HepG2 (cell line): ENCODE measurements around the gene CASKIN1. TPM values are rescaled to one million over a fixed set of nuclear protein-coding genes. Genes with fewer than 3 reads are reported as not detected.

Experiments used
- AGO1 ChIP-seq: fragments of 200-400 bp; formaldehyde crosslinking; IDR thresholded peaks from 2 replicates; pipeline ENCODE4 v1.6.1; 2017; ENCODE audit warnings: mild to moderate bottlenecking, low read depth, low read length, moderate library complexity; ENCODE audit not compliant: poor library complexity, severe bottlenecking
- AHR ChIP-seq: IDR thresholded peaks from 2 replicates; pipeline ENCODE4 v1.6.1; 2018; ENCODE audit warnings: missing genetic modification reagents, missing compliant biosample characterization
- ARID2 ChIP-seq: sonication (generic); formaldehyde crosslinking; IDR thresholded peaks from 2 replicates; pipeline ENCODE4 v1.8.1; 2022; ENCODE audit warnings: mild to moderate bottlenecking, missing genetic modification reagents, borderline replicate concordance
- ATRX ChIP-seq: sonication (generic); formaldehyde crosslinking; IDR thresholded peaks from 2 replicates; pipeline ENCODE4 v1.4.0; 2020; ENCODE audit warnings: missing genetic modification reagents, borderline replicate concordance
- CBX1 ChIP-seq: IDR thresholded peaks from one replicate; pipeline ENCODE4 v1.6.1; 2016; ENCODE audit warnings: antibody characterized with exemption, low read depth
- CCAR2 ChIP-seq: fragments of 200-400 bp; formaldehyde crosslinking; optimal IDR thresholded peaks from 2 replicates; pipeline ENCODE3; 2018; ENCODE audit warnings: low read depth, mild to moderate bottlenecking, low read length, moderate library complexity
- GPN1 ChIP-seq: sonication (generic); formaldehyde crosslinking; IDR thresholded peaks from 2 replicates; pipeline ENCODE4 v1.5.1; 2020; ENCODE audit warnings: missing genetic modification reagents, borderline replicate concordance
- HCFC1 ChIP-seq: fragments of 150-350 bp; IDR thresholded peaks from 2 replicates; pipeline ENCODE4 v1.6.1; 2014; ENCODE audit warnings: low read depth, low read length
- HMG20A ChIP-seq: IDR thresholded peaks from 2 replicates; pipeline ENCODE4 v1.6.1; 2016; ENCODE audit warnings: borderline replicate concordance
- HMGXB3 ChIP-seq: sonication (generic); formaldehyde crosslinking; IDR thresholded peaks from 2 replicates; pipeline ENCODE4 v1.4.0; 2020; ENCODE audit warnings: missing genetic modification reagents, borderline replicate concordance
- POLR2A ChIP-seq, 2 experiments: IDR thresholded peaks; 2 replicates each; pipeline ENCODE4 v1.6.1; 2011; ENCODE audit warnings: low read depth in 2 of 2, low read length in 2 of 2, mild to moderate bottlenecking in 1 of 2, moderate library complexity in 1 of 2; ENCODE audit not compliant: insufficient read depth in 1 of 2
- PTBP1 ChIP-seq: fragments of 200-400 bp; formaldehyde crosslinking; IDR thresholded peaks from 2 replicates; pipeline ENCODE4 v1.6.1; 2018; ENCODE audit warnings: low read length, low read depth; ENCODE audit not compliant: poor library complexity, severe bottlenecking
- RFX3 ChIP-seq: IDR thresholded peaks from 2 replicates; pipeline ENCODE4 v1.6.1; 2016; ENCODE audit warnings: missing biosample characterization, missing genetic modification reagents
- SALL1 ChIP-seq: sonication (generic); formaldehyde crosslinking; IDR thresholded peaks from 2 replicates; pipeline ENCODE4 v1.8.0; 2022; ENCODE audit warnings: mild to moderate bottlenecking, missing genetic modification reagents
- SMYD3 ChIP-seq: sonication (generic); formaldehyde crosslinking; IDR thresholded peaks from 2 replicates; pipeline ENCODE4 v1.8.1; 2023; ENCODE audit warnings: mild to moderate bottlenecking, missing genetic modification reagents
- SP1 ChIP-seq, 2 experiments: fragments of 450-650 bp in 1 of 2; sonication (generic) in 1 of 2; formaldehyde crosslinking in 1 of 2; IDR thresholded peaks; 2 replicates each; pipeline versions ENCODE4 v1.4.0 to v1.6.1; 2016 to 2020; ENCODE audit warnings: missing genetic modification reagents in 1 of 2
- SRF ChIP-seq: IDR thresholded peaks from 2 replicates; pipeline ENCODE4 v1.6.1; 2011; ENCODE audit warnings: mild to moderate bottlenecking, low read depth, low read length, moderate library complexity
- WIZ ChIP-seq: sonication (generic); formaldehyde crosslinking; IDR thresholded peaks from 2 replicates; pipeline ENCODE4 v1.5.1; 2020; ENCODE audit warnings: mild to moderate bottlenecking, missing genetic modification reagents
- ZNF142 ChIP-seq: sonication (generic); formaldehyde crosslinking; IDR thresholded peaks from 2 replicates; pipeline ENCODE4 v1.4.0; 2020; ENCODE audit warnings: missing genetic modification reagents
- ZNF326 ChIP-seq: sonication (generic); formaldehyde crosslinking; IDR thresholded peaks from 2 replicates; pipeline ENCODE4 v1.4.0; 2020; ENCODE audit warnings: missing genetic modification reagents, borderline replicate concordance
- ZNF615 ChIP-seq: sonication (generic); formaldehyde crosslinking; IDR thresholded peaks from 2 replicates; pipeline ENCODE4 v1.5.0; 2020; ENCODE audit warnings: mild to moderate bottlenecking, missing genetic modification reagents, borderline replicate concordance
- polyA plus RNA-seq, 8 experiments: library from polyadenylated mRNA; depleted of rRNA in 3 of 8; stranded (reverse) in 7 of 8; unstranded in 1 of 8; fragments of >200 nt; fragmentation: Illumina TruSeq in 4 of 8; extraction: Trizol in 4 of 8; gene quantifications; 2 replicates each; pipeline versions ENCODE4 v1.2.1 to v1.2.3, GENCODE V29; 2011 to 2016; ENCODE audit warnings: low read depth in 4 of 8, missing spikeins in 1 of 8, mixed read lengths in 1 of 8; ENCODE audit not compliant: insufficient read depth in 1 of 8
- total RNA-seq, 5 experiments: library from RNA; depleted of rRNA; stranded (reverse); fragments of >200 nt; fragmentation: Illumina TruSeq; extraction: Trizol; gene quantifications; 2 replicates each; pipeline ENCODE4 v1.2.3, GENCODE V29; 2016; ENCODE audit warnings: low read depth in 1 of 5

CASKIN1 gene
- total and polyA plus RNA-seq, 2 of the 13 experiments (the other 11 are each of a cell fraction or from before 2014, with no cell fraction given) = 1.2 to 2.2 TPM

- no peak for TF ChIP-seq ATRX (CRISPR knock-in tag)
- no peak for TF ChIP-seq SP1 (IDR thresholded peaks at IDR 0.05)
- TF ChIP-seq SP1 (CRISPR knock-in tag; IDR thresholded peaks at IDR 0.05) = no peak
- TF ChIP-seq SMYD3 = no peak
- no peak for TF ChIP-seq ZNF142 (CRISPR knock-in tag)
- no peak for TF ChIP-seq RFX3 (CRISPR knock-in tag)
- no peak for TF ChIP-seq CBX1
- no peak for TF ChIP-seq HMGXB3 (CRISPR knock-in tag)
- no peak for TF ChIP-seq GPN1
- TF ChIP-seq AHR = no peak
- TF ChIP-seq ARID2 (CRISPR knock-in tag) = no peak
- peak; percentile 35; the same call in 1 of the 2 replicates for TF ChIP-seq ZNF326
- TF ChIP-seq PTBP1 = no peak
- no peak for TF ChIP-seq ZNF615 (CRISPR knock-in tag)
- TF ChIP-seq HMG20A (CRISPR knock-in tag) = no peak
- no peak for TF ChIP-seq SRF
- TF ChIP-seq CCAR2 = no peak
- TF ChIP-seq HCFC1 = no peak
- peak; percentile 22 for TF ChIP-seq AGO1
- peak in 1 of 2 experiments; percentile 45; a peak in 1 of 4 replicates for TF ChIP-seq POLR2A (IDR thresholded peaks at IDR 0.05; ENCODE audit: insufficient read depth in 1 of 2, low read depth in 2 of 2, low read length in 2 of 2)
- no peak for TF ChIP-seq WIZ (CRISPR knock-in tag)
- TF ChIP-seq SALL1 (CRISPR knock-in tag) = no peak
These were observed 41.9 kb upstream of the CASKIN1 start (continued) for GRCh38 chr16:2238150-2238837.
